ENCODE data around the gene ATOSB.
A peak's percentile ranks its signal among the peaks of the same experiment; 100 is the strongest.

DNA sequence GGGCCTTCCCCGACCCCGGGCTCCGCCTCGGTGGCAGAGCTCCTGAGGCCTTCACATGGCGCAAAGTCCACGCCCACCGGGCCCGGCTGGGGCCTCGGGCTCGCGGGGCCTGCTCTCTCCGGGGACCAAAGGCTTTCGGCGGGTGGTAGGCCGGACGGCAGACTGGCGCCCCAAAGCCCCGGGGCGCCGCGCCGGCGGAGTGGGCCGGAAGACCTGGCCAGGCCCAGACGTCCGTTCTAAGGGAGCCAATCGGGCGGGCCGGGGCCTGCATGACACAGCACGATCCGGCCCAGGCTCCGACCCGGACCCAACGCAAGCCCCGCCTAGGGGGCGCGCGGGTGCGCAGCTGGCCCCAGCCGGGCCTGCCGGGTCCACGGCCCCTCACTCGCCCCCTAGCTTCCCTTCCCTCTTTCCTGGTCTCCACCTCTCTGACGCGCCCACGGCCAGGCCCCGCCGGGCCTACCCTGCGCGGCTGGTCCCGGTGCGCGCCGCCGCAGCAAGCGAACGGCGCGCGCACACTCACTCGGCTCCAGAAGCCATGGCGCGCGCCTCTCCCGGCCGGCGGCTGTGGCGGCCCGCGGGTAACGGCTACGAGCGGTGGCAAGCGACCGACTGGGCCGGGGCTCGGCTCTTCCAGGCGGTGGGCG lies 43.7 kb downstream of the ATOSB start:
- no peak for TF ChIP-seq EZH2 (IDR thresholded peaks at IDR 0.05; ENCODE audit: low read length)
- TF ChIP-seq, protein P1, sequence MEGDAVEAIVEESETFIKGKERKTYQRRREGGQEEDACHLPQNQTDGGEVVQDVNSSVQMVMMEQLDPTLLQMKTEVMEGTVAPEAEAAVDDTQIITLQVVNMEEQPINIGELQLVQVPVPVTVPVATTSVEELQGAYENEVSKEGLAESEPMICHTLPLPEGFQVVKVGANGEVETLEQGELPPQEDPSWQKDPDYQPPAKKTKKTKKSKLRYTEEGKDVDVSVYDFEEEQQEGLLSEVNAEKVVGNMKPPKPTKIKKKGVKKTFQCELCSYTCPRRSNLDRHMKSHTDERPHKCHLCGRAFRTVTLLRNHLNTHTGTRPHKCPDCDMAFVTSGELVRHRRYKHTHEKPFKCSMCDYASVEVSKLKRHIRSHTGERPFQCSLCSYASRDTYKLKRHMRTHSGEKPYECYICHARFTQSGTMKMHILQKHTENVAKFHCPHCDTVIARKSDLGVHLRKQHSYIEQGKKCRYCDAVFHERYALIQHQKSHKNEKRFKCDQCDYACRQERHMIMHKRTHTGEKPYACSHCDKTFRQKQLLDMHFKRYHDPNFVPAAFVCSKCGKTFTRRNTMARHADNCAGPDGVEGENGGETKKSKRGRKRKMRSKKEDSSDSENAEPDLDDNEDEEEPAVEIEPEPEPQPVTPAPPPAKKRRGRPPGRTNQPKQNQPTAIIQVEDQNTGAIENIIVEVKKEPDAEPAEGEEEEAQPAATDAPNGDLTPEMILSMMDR (optimal IDR thresholded peaks at IDR 0.05 in 1 of 3, IDR thresholded peaks at IDR 0.05 in 1 of 3, conservative IDR thresholded peaks at IDR 0.05 in 1 of 3; ENCODE audit: extremely low read depth in 1 of 3, insufficient read depth in 2 of 3, low read length in 3 of 3) = peak in 2 of 3 experiments; percentile 30 to 49

Data from keratinocyte (primary cell).